Prostate gland (tissue), 2 donors: ENCODE measurements around the gene FAM181A.

ENCODE experiments used
- POLR2A ChIP-seq: fragments of 450-650 bp; IDR thresholded peaks from one replicate; pipeline ENCODE4 v1.6.1; 2016; ENCODE audit warnings: antibody characterized with exemption, mild to moderate bottlenecking
- TF ChIP-seq, protein P1 (sequence below), 4 experiments: fragments of 200-600 bp in 2 of 4; fragments of 450-650 bp in 2 of 4; sonication (generic) in 2 of 4; IDR thresholded peaks; 1 replicate in 3 of 4; 2 replicates in 1 of 4; pipeline ENCODE4 v1.5.1; 2016 to 2019; ENCODE audit warnings: antibody characterized with exemption in 4 of 4, mild to moderate bottlenecking in 2 of 4, moderate library complexity in 2 of 4

DNA sequence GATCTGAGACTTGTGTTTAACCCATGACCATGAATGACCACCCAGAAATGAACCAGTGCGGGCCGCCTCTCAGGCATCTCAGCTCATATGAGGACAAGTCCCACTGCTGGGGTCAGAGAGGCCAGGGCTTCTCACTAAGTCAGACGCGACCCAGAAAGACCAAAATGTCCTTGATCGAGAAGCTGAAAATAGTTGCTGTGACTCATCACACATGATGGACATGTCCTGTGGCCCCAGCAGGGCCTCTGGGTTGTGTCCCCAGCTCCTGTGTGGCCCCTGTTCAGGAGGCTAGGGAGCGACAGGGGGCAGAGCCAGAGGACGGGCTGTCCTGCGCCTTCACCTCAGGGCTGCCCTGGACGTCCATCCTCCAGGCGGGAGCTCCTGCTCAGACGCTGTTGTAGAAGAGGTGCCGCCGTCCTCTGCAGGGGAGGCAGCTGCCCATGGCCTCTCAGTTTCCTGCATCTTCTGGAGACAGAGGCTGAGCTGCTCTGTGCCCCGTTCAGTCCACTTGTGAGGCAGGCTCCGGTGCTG, 29.0 kb upstream of the FAM181A start:
- TF ChIP-seq POLR2A: no peak
- TF ChIP-seq, protein P1, sequence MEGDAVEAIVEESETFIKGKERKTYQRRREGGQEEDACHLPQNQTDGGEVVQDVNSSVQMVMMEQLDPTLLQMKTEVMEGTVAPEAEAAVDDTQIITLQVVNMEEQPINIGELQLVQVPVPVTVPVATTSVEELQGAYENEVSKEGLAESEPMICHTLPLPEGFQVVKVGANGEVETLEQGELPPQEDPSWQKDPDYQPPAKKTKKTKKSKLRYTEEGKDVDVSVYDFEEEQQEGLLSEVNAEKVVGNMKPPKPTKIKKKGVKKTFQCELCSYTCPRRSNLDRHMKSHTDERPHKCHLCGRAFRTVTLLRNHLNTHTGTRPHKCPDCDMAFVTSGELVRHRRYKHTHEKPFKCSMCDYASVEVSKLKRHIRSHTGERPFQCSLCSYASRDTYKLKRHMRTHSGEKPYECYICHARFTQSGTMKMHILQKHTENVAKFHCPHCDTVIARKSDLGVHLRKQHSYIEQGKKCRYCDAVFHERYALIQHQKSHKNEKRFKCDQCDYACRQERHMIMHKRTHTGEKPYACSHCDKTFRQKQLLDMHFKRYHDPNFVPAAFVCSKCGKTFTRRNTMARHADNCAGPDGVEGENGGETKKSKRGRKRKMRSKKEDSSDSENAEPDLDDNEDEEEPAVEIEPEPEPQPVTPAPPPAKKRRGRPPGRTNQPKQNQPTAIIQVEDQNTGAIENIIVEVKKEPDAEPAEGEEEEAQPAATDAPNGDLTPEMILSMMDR (IDR thresholded peaks at IDR 0.05): no peak
